Measurements from ENCODE around the gene FBXO10. TPM values are rescaled to one million over a fixed set of nuclear protein-coding genes. Genes with fewer than 3 reads are reported as not detected.
"Not testable (repeated sequence)": the region's sequence is repeated elsewhere in the genome, so short reads cannot be mapped to it uniquely, and the experiment has no call there.

Gene FBXO10
- total and polyA plus RNA-seq, 2 donors (not counting 1 experiment from before 2014, with no cell fraction given): 7.6 to 12.2 TPM

GRCh38 chr9:37480759-37481158, 95.4 kb downstream of the FBXO10 start:
- Histone ChIP-seq H3K4me1 (ENCODE audit: control insufficient read depth, extremely low read depth, insufficient read depth, low read length) (no peaks in the 10 kb centered on the region), H3K9me3 (ENCODE audit: control insufficient read depth, insufficient read depth, low read depth, low read length) (no peaks in the 10 kb centered on the region), H4K20me1 (ENCODE audit: control insufficient read depth, extremely low read depth, insufficient read depth, low read length) (no peaks in the 10 kb centered on the region), H2AFZ (ENCODE audit: low read length) (no peak overlapping the region), H3K9ac (ENCODE audit: insufficient read depth, low read length) (no peak overlapping the region), H3K27ac (ENCODE audit: insufficient read depth, low read length) (no peak overlapping the region), H3K27me3 (ENCODE audit: control insufficient read depth, insufficient read depth, low read length) (no peaks in the 10 kb centered on the region), H3K36me3 (ENCODE audit: control insufficient read depth, insufficient read depth, low read length) (no peaks in the 10 kb centered on the region), H3K4me2 (ENCODE audit: extremely low read depth, insufficient read depth, low read length) (no peak overlapping the region), H3K79me2 (ENCODE audit: control insufficient read depth, insufficient read depth, low read length) (no peaks in the 10 kb centered on the region), H3K4me3 (replicated peaks in 1 of 4; ENCODE audit: control extremely low read depth in 1 of 4, insufficient read depth in 1 of 4, low read depth in 3 of 4, low read length in 4 of 4) (no peak overlapping the region)
- no peak for TF ChIP-seq CTCF (conservative IDR thresholded peaks at IDR 0.05 in 1 of 2, IDR thresholded peaks at IDR 0.05 in 1 of 2; ENCODE audit: low read depth in 1 of 2, low read length in 2 of 2)
- no peak for TF ChIP-seq EZH2 (IDR thresholded peaks at IDR 0.05; ENCODE audit: low read length, missing control alignments)
- DNase-seq (ENCODE audit: low read depth in 2 of 2): no peak

- H3K9ac ChIP-seq (ENCODE audit: insufficient read depth, low read length); H2AFZ ChIP-seq (ENCODE audit: low read length); H3K79me2 ChIP-seq (ENCODE audit: control insufficient read depth, insufficient read depth, low read length): not testable (repeated sequence)
Measured at GRCh38 chr9:37477987-37478619, 98.1 kb downstream of the FBXO10 start.

GRCh38 chr9:37477443-37477842, 98.7 kb downstream of the FBXO10 start:
- H3K4me3 ChIP-seq (replicated peaks in 1 of 4; ENCODE audit: control extremely low read depth in 1 of 4, insufficient read depth in 1 of 4, low read depth in 3 of 4, low read length in 4 of 4); H3K27me3 ChIP-seq (ENCODE audit: control insufficient read depth, insufficient read depth, low read length); H3K36me3 ChIP-seq (ENCODE audit: control insufficient read depth, insufficient read depth, low read length); H2AFZ ChIP-seq (ENCODE audit: low read length); H3K4me1 ChIP-seq (ENCODE audit: control insufficient read depth, extremely low read depth, insufficient read depth, low read length); H3K9ac ChIP-seq (ENCODE audit: insufficient read depth, low read length); H4K20me1 ChIP-seq (ENCODE audit: control insufficient read depth, extremely low read depth, insufficient read depth, low read length); H3K9me3 ChIP-seq (ENCODE audit: control insufficient read depth, insufficient read depth, low read depth, low read length); H3K27ac ChIP-seq (ENCODE audit: insufficient read depth, low read length); H3K79me2 ChIP-seq (ENCODE audit: control insufficient read depth, insufficient read depth, low read length); H3K4me2 ChIP-seq (ENCODE audit: extremely low read depth, insufficient read depth, low read length): not testable (repeated sequence)
- peak in 1 of 2 donors; percentile 54 for DNase-seq (ENCODE audit: low read depth in 2 of 2)

More at GRCh38 chr9:37477987-37478619, 98.1 kb downstream of the FBXO10 start:
- not testable (repeated sequence) for H3K27ac ChIP-seq (ENCODE audit: insufficient read depth, low read length); H3K27me3 ChIP-seq (ENCODE audit: control insufficient read depth, insufficient read depth, low read length); H3K4me2 ChIP-seq (ENCODE audit: extremely low read depth, insufficient read depth, low read length); H4K20me1 ChIP-seq (ENCODE audit: control insufficient read depth, extremely low read depth, insufficient read depth, low read length); H3K4me1 ChIP-seq (ENCODE audit: control insufficient read depth, extremely low read depth, insufficient read depth, low read length); H3K9me3 ChIP-seq (ENCODE audit: control insufficient read depth, insufficient read depth, low read depth, low read length); H3K4me3 ChIP-seq (replicated peaks in 1 of 4; ENCODE audit: control extremely low read depth in 1 of 4, insufficient read depth in 1 of 4, low read depth in 3 of 4, low read length in 4 of 4); H3K36me3 ChIP-seq (ENCODE audit: control insufficient read depth, insufficient read depth, low read length); DNase-seq (ENCODE audit: low read depth in 2 of 2)

- no peak for TF ChIP-seq EZH2 (IDR thresholded peaks at IDR 0.05; ENCODE audit: low read length, missing control alignments)
- DNase-seq (ENCODE audit: low read depth in 2 of 2): no peak
- no peaks in the 10 kb centered on the region for H3K9me3 ChIP-seq (ENCODE audit: control insufficient read depth, insufficient read depth, low read depth, low read length)
- no peaks in the 10 kb centered on the region for H3K36me3 ChIP-seq (ENCODE audit: control insufficient read depth, insufficient read depth, low read length)
- H3K27ac ChIP-seq (ENCODE audit: insufficient read depth, low read length): no peak overlapping the region
- no peaks in the 10 kb centered on the region for H3K27me3 ChIP-seq (ENCODE audit: control insufficient read depth, insufficient read depth, low read length)
- no peaks in the 10 kb centered on the region for H4K20me1 ChIP-seq (ENCODE audit: control insufficient read depth, extremely low read depth, insufficient read depth, low read length)
- no peak overlapping the region for H3K9ac ChIP-seq (ENCODE audit: insufficient read depth, low read length)
- H3K4me2 ChIP-seq (ENCODE audit: extremely low read depth, insufficient read depth, low read length): no peak overlapping the region
- H2AFZ ChIP-seq (ENCODE audit: low read length): no peak overlapping the region
- no peak overlapping the region for H3K4me3 ChIP-seq (replicated peaks in 1 of 4; ENCODE audit: control extremely low read depth in 1 of 4, insufficient read depth in 1 of 4, low read depth in 3 of 4, low read length in 4 of 4)
- no peaks in the 10 kb centered on the region for H3K4me1 ChIP-seq (ENCODE audit: control insufficient read depth, extremely low read depth, insufficient read depth, low read length)
- no peaks in the 10 kb centered on the region for H3K79me2 ChIP-seq (ENCODE audit: control insufficient read depth, insufficient read depth, low read length)
Measured at GRCh38 chr9:37476930-37477329, 99.2 kb downstream of the FBXO10 start.

Data from fibroblast of lung (primary cell).